RWPE2 (cell line): Measurements from ENCODE around the gene ORM1.

ENCODE experiments used
- ATAC-seq: fragments of 200-7000 bp; cut with Tn5 transposase; 3 replicates; pipeline ENCODE4 v1.9.1; 2021; ENCODE audit warnings: low read depth
- DNase-seq: peaks from one replicate; pipeline ENCODE4 v3.0.0-alpha.2; 2020; ENCODE audit warnings: low spot score
- H3K27ac ChIP-seq: fragments of 450-650 bp; 2 replicates; pipeline ENCODE4 v1.5.1; 2017; ENCODE audit warnings: mild to moderate bottlenecking; ENCODE audit not compliant: poor library complexity, severe bottlenecking
- H3K27me3 ChIP-seq: fragments of 250-450 bp; sonication (Bioruptor Pico); 2 replicates; pipeline ENCODE4 v1.5.1; 2021; ENCODE audit warnings: mild to moderate bottlenecking, moderate library complexity; ENCODE audit not compliant: insufficient read depth, poor library complexity, severe bottlenecking
- H3K36me3 ChIP-seq: fragments of 250-450 bp; sonication (Bioruptor Pico); 2 replicates; pipeline ENCODE4 v1.5.1; 2020; ENCODE audit warnings: low read depth, mild to moderate bottlenecking, moderate library complexity
- H3K4me1 ChIP-seq: fragments of 250-450 bp; sonication (Bioruptor Pico); 2 replicates; pipeline ENCODE4 v1.5.1; 2021; ENCODE audit warnings: mild to moderate bottlenecking, moderate library complexity; ENCODE audit not compliant: insufficient read depth, poor library complexity, severe bottlenecking
- H3K4me3 ChIP-seq: fragments of 250-450 bp; sonication (Bioruptor Pico); 2 replicates; pipeline ENCODE4 v1.5.1; 2021; ENCODE audit warnings: mild to moderate bottlenecking, moderate library complexity; ENCODE audit not compliant: severe bottlenecking
- H3K9me3 ChIP-seq: fragments of 250-450 bp; sonication (Bioruptor Pico); 2 replicates; pipeline ENCODE4 v1.5.1; 2021; ENCODE audit warnings: mild to moderate bottlenecking, moderate library complexity; ENCODE audit not compliant: severe bottlenecking
- CTCF ChIP-seq: fragments of 450-650 bp; IDR thresholded peaks from one replicate; pipeline ENCODE4 v1.5.1; 2017; ENCODE audit warnings: mild to moderate bottlenecking, moderate library complexity; ENCODE audit not compliant: poor library complexity, severe bottlenecking

Gene ORM1

GRCh38 chr9:114374936-114375335 lies 52.0 kb downstream of the ORM1 start:
- DNase-seq (no peak), ATAC-seq (no peak)
- H3K36me3 ChIP-seq, result 0 out of 2 replicates have a peak, but pooled peaks cover 3% of the 10 kb centered on the region
- H3K4me1 ChIP-seq, result peaks cover 17% of the 10 kb centered on the region
- no peak overlapping the region for H3K27ac ChIP-seq
- H3K27me3 ChIP-seq, result no peaks in the 10 kb centered on the region
- H3K9me3 ChIP-seq, result no peaks in the 10 kb centered on the region
- no peak for TF ChIP-seq CTCF
- no peak overlapping the region for H3K4me3 ChIP-seq

- Histone ChIP-seq H3K4me3 (no peak overlapping the region), H3K27ac (no peak overlapping the region), H3K9me3 (no peaks in the 10 kb centered on the region), H3K36me3 (0 out of 2 replicates have a peak, but pooled peaks cover 3% of the 10 kb centered on the region), H3K27me3 (no peaks in the 10 kb centered on the region), H3K4me1 (peaks cover 17% of the 10 kb centered on the region)
- DNase-seq (no peak), ATAC-seq (no peak)
- no peak for TF ChIP-seq CTCF
Measured at GRCh38 chr9:114375386-114376175, 52.7 kb downstream of the ORM1 start.
